ENCODE data around the gene MTSS2. TPM values are rescaled to one million over a fixed set of nuclear protein-coding genes. Genes with fewer than 3 reads are reported as not detected.

The MTSS2 gene
- total and polyA plus RNA-seq, 4 experiments from 2014 or later: 1.8 to 1.9 TPM; not detected in 2

- Mint-ChIP-seq H3K27me3 (no peaks in the 10 kb centered on the region), H3K27ac (no peak overlapping the region), H3K36me3 (peaks cover 6 to 19% of the 10 kb centered on the region in 2 donors), H3K4me3 (no peak overlapping the region), H3K4me1 (no peaks in the 10 kb centered on the region), H3K9me3 (no peaks in the 10 kb centered on the region)
- no peak for DNase-seq
- H3K27ac ChIP-seq (ENCODE audit: low read depth, low read length): no peak overlapping the region
- no peaks in the 10 kb centered on the region for H3K27me3 ChIP-seq (ENCODE audit: insufficient read depth, low read length)
- POLR2A ChIA-PET (ENCODE audit: partially characterized antibody): no interaction called here
- CTCF ChIA-PET (ENCODE audit: partially characterized antibody): no interaction called here
- intact Hi-C loops (cut with micrococcal nuclease): no loop called here
- peaks cover 5% of the 10 kb centered on the region for H3K36me3 ChIP-seq (ENCODE audit: insufficient read depth, low read length)
- H3K4me3 ChIP-seq (ENCODE audit: low read length in 2 of 2): no peak overlapping the region
- no peaks in the 10 kb centered on the region for H3K4me1 ChIP-seq (ENCODE audit: insufficient read depth, low read length)
- H3K9me3 ChIP-seq (ENCODE audit: control insufficient read depth in 1 of 2, low read length in 2 of 2): no peaks in the 10 kb centered on the region
Measured at GRCh38 chr16:70712942-70713341, 27.1 kb upstream of the MTSS2 start.

DNA sequence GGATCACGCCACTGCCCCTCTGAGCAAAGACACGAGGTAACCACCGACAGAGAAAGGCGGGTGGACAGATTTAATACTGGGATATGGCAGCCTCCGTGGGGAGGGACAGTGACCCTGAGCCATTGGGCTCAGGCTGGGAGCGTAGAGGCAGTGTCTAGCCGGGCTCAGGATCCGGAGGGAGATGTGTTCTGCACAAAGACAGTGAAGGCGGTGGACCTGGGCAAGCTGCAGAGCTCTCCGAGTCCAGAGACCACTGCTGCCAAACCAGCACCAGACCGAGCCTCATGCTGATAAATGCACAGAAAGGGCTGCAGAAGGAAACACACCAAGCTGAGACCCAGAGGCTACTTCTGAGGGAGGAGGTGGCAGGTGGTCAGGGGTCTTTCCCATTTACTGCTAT, 26.5 kb upstream of the MTSS2 start:
- Histone ChIP-seq H3K4me1 (ENCODE audit: insufficient read depth, low read length) (no peaks in the 10 kb centered on the region), H3K27me3 (ENCODE audit: insufficient read depth, low read length) (no peaks in the 10 kb centered on the region), H3K36me3 (ENCODE audit: insufficient read depth, low read length) (peaks cover 5% of the 10 kb centered on the region), H3K9me3 (ENCODE audit: control insufficient read depth in 1 of 2, low read length in 2 of 2) (no peaks in the 10 kb centered on the region), H3K4me3 (ENCODE audit: low read length in 2 of 2) (no peak overlapping the region), H3K27ac (ENCODE audit: low read depth, low read length) (no peak overlapping the region)
- peaks cover 6 to 18% of the 10 kb centered on the region in 2 donors for H3K36me3 Mint-ChIP-seq
- H3K27ac Mint-ChIP-seq: peak overlapping the region in 1 of 7 donors; percentile 52
- H3K27me3 Mint-ChIP-seq: no peaks in the 10 kb centered on the region
- DNase-seq: no peak
- H3K9me3 Mint-ChIP-seq: no peaks in the 10 kb centered on the region
- POLR2A ChIA-PET (ENCODE audit: partially characterized antibody): no interaction called here
- H3K4me3 Mint-ChIP-seq: no peak overlapping the region
- CTCF ChIA-PET (ENCODE audit: partially characterized antibody): no interaction called here
- no peaks in the 10 kb centered on the region for H3K4me1 Mint-ChIP-seq
- intact Hi-C loops (cut with micrococcal nuclease): no loop called here

GRCh38 chr16:70711211-70712031, 25.6 kb upstream of the MTSS2 start:
- no peaks in the 10 kb centered on the region for H3K36me3 ChIP-seq (ENCODE audit: insufficient read depth, low read length)

DNA sequence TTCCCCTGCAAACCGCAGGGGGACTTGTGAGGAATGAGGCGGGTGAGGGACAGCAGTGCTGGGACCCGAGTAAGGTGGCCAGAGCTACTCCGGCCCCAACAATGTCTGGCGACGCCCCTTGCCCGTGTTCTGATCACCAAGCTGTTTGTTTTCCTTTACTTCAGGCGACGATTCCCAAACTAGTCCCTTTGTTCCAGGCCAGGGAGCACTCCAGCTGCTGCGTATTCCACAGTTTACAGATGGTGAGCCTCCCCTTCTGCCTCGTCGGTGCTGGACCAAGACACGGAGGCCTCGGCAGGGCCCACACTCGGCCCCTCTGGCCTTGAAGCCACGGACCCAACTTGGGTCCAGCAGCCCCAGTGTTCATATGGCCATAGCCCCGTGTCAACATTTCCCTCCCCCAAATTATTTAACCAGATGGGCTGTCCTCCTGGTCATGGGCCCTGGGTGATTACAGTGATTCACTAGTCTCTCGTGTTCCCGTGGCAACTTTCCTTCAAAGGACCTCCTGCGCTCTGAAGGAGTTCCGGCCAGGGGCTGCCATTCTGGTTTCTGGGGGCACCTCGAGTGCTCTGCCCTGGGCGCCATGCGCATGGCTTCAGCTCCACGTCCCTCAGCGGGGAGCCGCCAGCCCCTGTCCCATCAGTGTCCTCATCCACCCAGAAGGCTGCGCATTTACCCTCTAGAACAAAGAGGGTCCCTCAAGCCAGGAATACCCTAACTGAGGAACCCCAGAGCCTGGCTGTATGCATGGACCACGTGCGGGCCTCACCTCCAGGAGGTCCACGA, 24.8 kb upstream of the MTSS2 start:
- H3K4me1 ChIP-seq (ENCODE audit: insufficient read depth, low read length): no peaks in the 10 kb centered on the region
- POLR2A ChIA-PET (ENCODE audit: partially characterized antibody): no interaction called here
- H3K4me3 Mint-ChIP-seq: no peak overlapping the region
- DNase-seq: no peak
- no peaks in the 10 kb centered on the region for H3K27me3 ChIP-seq (ENCODE audit: insufficient read depth, low read length)
- H3K36me3 Mint-ChIP-seq: peaks cover 6 to 15% of the 10 kb centered on the region in 2 donors
- no peaks in the 10 kb centered on the region for H3K27me3 Mint-ChIP-seq
- H3K27ac Mint-ChIP-seq: no peak overlapping the region
- no peaks in the 10 kb centered on the region for H3K9me3 Mint-ChIP-seq
- CTCF ChIA-PET (ENCODE audit: partially characterized antibody): no interaction called here
- intact Hi-C loops (cut with micrococcal nuclease): no loop called here
- H3K9me3 ChIP-seq (ENCODE audit: control insufficient read depth in 1 of 2, low read length in 2 of 2): no peaks in the 10 kb centered on the region
- no peaks in the 10 kb centered on the region for H3K4me1 Mint-ChIP-seq
- H3K27ac ChIP-seq (ENCODE audit: low read depth, low read length): no peak overlapping the region
- no peaks in the 10 kb centered on the region for H3K36me3 ChIP-seq (ENCODE audit: insufficient read depth, low read length)
- no peak overlapping the region for H3K4me3 ChIP-seq (ENCODE audit: low read length in 2 of 2)

More at GRCh38 chr16:70711211-70712031, 25.6 kb upstream of the MTSS2 start:
- no peaks in the 10 kb centered on the region for H3K9me3 ChIP-seq (ENCODE audit: control insufficient read depth in 1 of 2, low read length in 2 of 2)
- peaks cover 6 to 18% of the 10 kb centered on the region in 2 donors for H3K36me3 Mint-ChIP-seq
- H3K27me3 Mint-ChIP-seq: no peaks in the 10 kb centered on the region
- no peak overlapping the region for H3K27ac ChIP-seq (ENCODE audit: low read depth, low read length)
- no peaks in the 10 kb centered on the region for H3K4me1 Mint-ChIP-seq
- no peaks in the 10 kb centered on the region for H3K27me3 ChIP-seq (ENCODE audit: insufficient read depth, low read length)
- ChIA-PET CTCF (ENCODE audit: partially characterized antibody) (no interaction called here), POLR2A (ENCODE audit: partially characterized antibody) (no interaction called here)
- no peaks in the 10 kb centered on the region for H3K4me1 ChIP-seq (ENCODE audit: insufficient read depth, low read length)
- H3K4me3 ChIP-seq (ENCODE audit: low read length in 2 of 2): no peak overlapping the region
- no peaks in the 10 kb centered on the region for H3K9me3 Mint-ChIP-seq
- peak overlapping the region in 1 of 7 donors; percentile 42 for H3K27ac Mint-ChIP-seq
- intact Hi-C loops (cut with micrococcal nuclease): no loop called here
- no peak overlapping the region for H3K4me3 Mint-ChIP-seq
- DNase-seq: no peak

DNA sequence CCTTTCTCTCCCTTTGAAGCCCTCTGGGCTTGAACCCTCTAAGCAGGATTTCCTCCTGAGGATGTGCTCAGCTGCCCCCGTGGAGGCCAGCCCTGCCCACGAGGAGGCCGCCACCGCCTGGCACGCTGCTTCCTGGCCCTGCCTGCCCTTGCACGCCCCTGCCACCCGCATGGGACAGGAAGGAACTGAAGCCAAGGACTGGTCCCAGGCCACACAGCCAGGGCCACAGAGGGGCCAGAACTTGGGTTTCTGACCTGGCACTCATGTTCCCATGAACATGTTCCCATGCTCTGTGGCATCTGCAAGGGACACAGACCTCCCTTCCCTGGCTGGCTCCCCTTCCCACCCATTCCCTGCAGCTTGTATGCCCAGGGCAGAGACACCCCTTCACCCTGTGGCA, 24.1 kb upstream of the MTSS2 start:
- intact Hi-C loops (cut with micrococcal nuclease): no loop called here

DNA sequence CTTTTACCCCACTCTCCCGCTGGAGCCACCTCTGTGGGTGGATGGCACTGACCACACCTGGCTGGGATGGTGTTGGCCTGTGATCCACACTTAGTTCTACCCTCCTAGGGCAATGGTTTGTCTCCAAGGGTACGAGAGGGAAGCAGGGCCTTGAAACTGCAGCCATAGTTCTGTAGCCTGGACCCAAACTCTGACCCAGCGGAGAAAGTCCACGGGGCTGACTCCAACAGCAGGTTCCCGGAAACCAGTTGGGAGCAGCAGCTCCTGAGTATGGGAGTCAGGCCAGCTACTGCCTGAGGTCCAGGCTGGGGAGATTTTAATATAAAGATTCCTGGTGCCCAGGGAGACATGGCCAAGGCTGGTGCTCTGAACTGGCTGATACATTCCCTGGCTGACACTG, 23.6 kb upstream of the MTSS2 start:
- H3K36me3 ChIP-seq (ENCODE audit: insufficient read depth, low read length): no peaks in the 10 kb centered on the region
- peaks cover 6 to 15% of the 10 kb centered on the region in 2 donors for H3K36me3 Mint-ChIP-seq
- POLR2A ChIA-PET (ENCODE audit: partially characterized antibody): no interaction called here
- H3K4me3 ChIP-seq (ENCODE audit: low read length in 2 of 2): no peak overlapping the region
- no peaks in the 10 kb centered on the region for H3K9me3 ChIP-seq (ENCODE audit: control insufficient read depth in 1 of 2, low read length in 2 of 2)
- H3K27ac Mint-ChIP-seq: no peak overlapping the region
- intact Hi-C loops (cut with micrococcal nuclease): no loop called here
- H3K27ac ChIP-seq (ENCODE audit: low read depth, low read length): no peak overlapping the region
- no peaks in the 10 kb centered on the region for H3K4me1 Mint-ChIP-seq
- CTCF ChIA-PET (ENCODE audit: partially characterized antibody): no interaction called here
- no peak for DNase-seq
- H3K9me3 Mint-ChIP-seq: no peaks in the 10 kb centered on the region
- H3K27me3 Mint-ChIP-seq: no peaks in the 10 kb centered on the region
- H3K4me3 Mint-ChIP-seq: no peak overlapping the region
- H3K4me1 ChIP-seq (ENCODE audit: insufficient read depth, low read length): no peaks in the 10 kb centered on the region
- H3K27me3 ChIP-seq (ENCODE audit: insufficient read depth, low read length): no peaks in the 10 kb centered on the region

More for the DNA sequence above, 24.1 kb upstream of the MTSS2 start:
- POLR2A ChIA-PET (ENCODE audit: partially characterized antibody): no interaction called here
- no peaks in the 10 kb centered on the region for H3K4me1 ChIP-seq (ENCODE audit: insufficient read depth, low read length)
- CTCF ChIA-PET (ENCODE audit: partially characterized antibody): no interaction called here
- H3K9me3 Mint-ChIP-seq: no peaks in the 10 kb centered on the region
- peaks cover 6 to 15% of the 10 kb centered on the region in 2 donors for H3K36me3 Mint-ChIP-seq
- no peaks in the 10 kb centered on the region for H3K36me3 ChIP-seq (ENCODE audit: insufficient read depth, low read length)
- H3K4me1 Mint-ChIP-seq: no peaks in the 10 kb centered on the region
- no peak overlapping the region for H3K4me3 Mint-ChIP-seq
- H3K27me3 Mint-ChIP-seq: no peaks in the 10 kb centered on the region
- H3K27me3 ChIP-seq (ENCODE audit: insufficient read depth, low read length): no peaks in the 10 kb centered on the region
- H3K9me3 ChIP-seq (ENCODE audit: control insufficient read depth in 1 of 2, low read length in 2 of 2): no peaks in the 10 kb centered on the region
- no peak overlapping the region for H3K27ac ChIP-seq (ENCODE audit: low read depth, low read length)
- peak overlapping the region in 1 of 7 donors; percentile 47 for H3K27ac Mint-ChIP-seq
- no peak for DNase-seq
- no peak overlapping the region for H3K4me3 ChIP-seq (ENCODE audit: low read length in 2 of 2)

- Mint-ChIP-seq H3K4me3 (no peak overlapping the region), H3K9me3 (no peaks in the 10 kb centered on the region), H3K36me3 (peaks cover 6 to 13% of the 10 kb centered on the region in 2 donors), H3K27me3 (no peaks in the 10 kb centered on the region), H3K4me1 (peaks cover 0 to 3% (median 0%) of the 10 kb centered on the region in 4 donors), H3K27ac (no peak overlapping the region)
- Histone ChIP-seq H3K27me3 (ENCODE audit: insufficient read depth, low read length) (no peaks in the 10 kb centered on the region), H3K9me3 (ENCODE audit: control insufficient read depth in 1 of 2, low read length in 2 of 2) (no peaks in the 10 kb centered on the region), H3K27ac (ENCODE audit: low read depth, low read length) (no peak overlapping the region), H3K36me3 (ENCODE audit: insufficient read depth, low read length) (no peaks in the 10 kb centered on the region), H3K4me3 (ENCODE audit: low read length in 2 of 2) (no peak overlapping the region), H3K4me1 (ENCODE audit: insufficient read depth, low read length) (no peaks in the 10 kb centered on the region)
- no peak for DNase-seq
- CTCF ChIA-PET (ENCODE audit: partially characterized antibody): no interaction called here
- POLR2A ChIA-PET (ENCODE audit: partially characterized antibody): no interaction called here
- intact Hi-C loops (cut with micrococcal nuclease): no loop called here
Measured at GRCh38 chr16:70708366-70709246, 22.8 kb upstream of the MTSS2 start.

Measured in CD4-positive, alpha-beta memory T cell (primary cell).